A673 (cell line): Measurements from ENCODE around the gene MCUR1. TPM values are rescaled to one million over a fixed set of nuclear protein-coding genes. Genes with fewer than 3 reads are reported as not detected.

Source experiments
- BruUV-seq: library from RNA; stranded (reverse); fragments of 400-500 nt; replicated peaks from 2 replicates; lab custom pipeline; 2021; lab: Mats Ljungman, UMichigan
- CTCF ChIA-PET: fragments of 300-600 bp; sonication (Branson Sonifier 250); formaldehyde crosslinking; loops from one replicate; lab custom pipeline; 2022; ENCODE audit warnings: antibody characterized with exemption; lab: Charles Lee
- POLR2A ChIA-PET: fragments of 300-600 bp; sonication (Branson Sonifier 250); formaldehyde crosslinking; loops from one replicate; lab custom pipeline; 2022; ENCODE audit warnings: antibody characterized with exemption; ENCODE audit not compliant: low non-redundant PET; lab: Charles Lee
- DNase-seq: peaks from one replicate; pipeline ENCODE4 v3.0.0-alpha.2; 2015; ENCODE audit warnings: low spot score
- H3K27ac ChIP-seq: fragments of 200-600 bp; sonication (generic); 2 replicates; pipeline ENCODE4 v1.5.1; 2016; ENCODE audit warnings: mixed run types, low read depth, mild to moderate bottlenecking, mixed read lengths, antibody characterized with exemption, low read length; ENCODE audit not compliant: poor library complexity, severe bottlenecking
- H3K27me3 ChIP-seq: fragments of 200-600 bp; sonication (generic); replicated peaks from 2 replicates; pipeline ENCODE4 v1.6.1; 2017; ENCODE audit warnings: mixed run types, low read depth, mild to moderate bottlenecking, mixed read lengths, antibody characterized with exemption, low read length; ENCODE audit not compliant: insufficient read depth, poor library complexity
- H3K36me3 ChIP-seq: fragments of 200-600 bp; sonication (generic); 2 replicates; pipeline ENCODE4 v1.6.1; 2016; ENCODE audit warnings: mixed run types, mild to moderate bottlenecking, mixed read lengths, antibody characterized with exemption, low read length; ENCODE audit not compliant: insufficient read depth, poor library complexity, severe bottlenecking
- H3K4me1 ChIP-seq: fragments of 200-600 bp; sonication (generic); 2 replicates; pipeline ENCODE4 v1.6.1; 2017; ENCODE audit warnings: mixed run types, mild to moderate bottlenecking, mixed read lengths, antibody characterized with exemption, low read length; ENCODE audit not compliant: insufficient read depth, poor library complexity, severe bottlenecking
- H3K4me3 ChIP-seq: fragments of 200-600 bp; sonication (generic); 2 replicates; pipeline ENCODE4 v1.5.1; 2016; ENCODE audit warnings: low read depth, mixed run types, mild to moderate bottlenecking, mixed read lengths, low read length; ENCODE audit not compliant: poor library complexity, severe bottlenecking
- H3K9me3 ChIP-seq: fragments of 200-600 bp; sonication (generic); 2 replicates; pipeline ENCODE4 v1.6.1; 2016; ENCODE audit warnings: mixed run types, low read depth, mild to moderate bottlenecking, mixed read lengths, antibody characterized with exemption, low read length; ENCODE audit not compliant: poor library complexity, severe bottlenecking
- EZH2 ChIP-seq: fragments of 200-600 bp; sonication (generic); IDR thresholded peaks from 2 replicates; pipeline ENCODE4 v1.6.1; 2017; ENCODE audit warnings: borderline replicate concordance, low read depth, mild to moderate bottlenecking, mixed read lengths, antibody characterized with exemption, low read length; ENCODE audit not compliant: poor library complexity, severe bottlenecking
- intact Hi-C: fragments of 100-400 bp; cut with micrococcal nuclease; formaldehyde crosslinking; loops from one replicate; pipeline ENCODE4 v1.10.0; 2022; ENCODE audit not compliant: unreplicated experiment
- total RNA-seq: library from RNA; stranded (reverse); gene quantifications from 2 replicates; pipeline ENCODE4 v1.2.3, GENCODE V29; 2021
- TF ChIP-seq, protein P1 (sequence below): fragments of 300-800, 200-600 bp; sonication (generic); conservative IDR thresholded peaks from 2 replicates; pipeline ENCODE4 v1.5.1; 2017; ENCODE audit warnings: low read depth, mild to moderate bottlenecking, antibody characterized with exemption, low read length, moderate library complexity, mixed read lengths

MCUR1 gene
- total RNA-seq, 1 experiment from 2014 or later: 56.6 TPM

DNA sequence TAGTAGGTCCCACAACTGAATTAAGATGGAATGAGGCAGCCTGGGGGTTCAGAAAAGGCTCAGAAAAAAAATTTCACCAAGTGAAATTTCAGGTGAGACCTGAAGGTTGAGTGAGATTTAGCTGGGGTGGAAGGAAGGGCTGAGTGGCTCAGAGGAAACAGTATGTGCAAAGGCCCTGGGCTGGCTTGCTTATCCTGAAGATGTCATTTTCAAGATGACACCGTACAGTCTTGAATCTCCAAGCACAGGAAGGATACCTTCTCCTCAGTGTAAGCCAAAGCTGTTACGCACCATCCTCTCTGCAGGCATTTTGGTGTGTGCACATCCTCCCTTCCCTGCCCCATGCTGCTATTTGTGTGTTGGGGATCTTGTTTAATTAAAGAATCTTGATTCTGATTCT lies 59.7 kb downstream of the MCUR1 start:
- TF ChIP-seq, protein P1, sequence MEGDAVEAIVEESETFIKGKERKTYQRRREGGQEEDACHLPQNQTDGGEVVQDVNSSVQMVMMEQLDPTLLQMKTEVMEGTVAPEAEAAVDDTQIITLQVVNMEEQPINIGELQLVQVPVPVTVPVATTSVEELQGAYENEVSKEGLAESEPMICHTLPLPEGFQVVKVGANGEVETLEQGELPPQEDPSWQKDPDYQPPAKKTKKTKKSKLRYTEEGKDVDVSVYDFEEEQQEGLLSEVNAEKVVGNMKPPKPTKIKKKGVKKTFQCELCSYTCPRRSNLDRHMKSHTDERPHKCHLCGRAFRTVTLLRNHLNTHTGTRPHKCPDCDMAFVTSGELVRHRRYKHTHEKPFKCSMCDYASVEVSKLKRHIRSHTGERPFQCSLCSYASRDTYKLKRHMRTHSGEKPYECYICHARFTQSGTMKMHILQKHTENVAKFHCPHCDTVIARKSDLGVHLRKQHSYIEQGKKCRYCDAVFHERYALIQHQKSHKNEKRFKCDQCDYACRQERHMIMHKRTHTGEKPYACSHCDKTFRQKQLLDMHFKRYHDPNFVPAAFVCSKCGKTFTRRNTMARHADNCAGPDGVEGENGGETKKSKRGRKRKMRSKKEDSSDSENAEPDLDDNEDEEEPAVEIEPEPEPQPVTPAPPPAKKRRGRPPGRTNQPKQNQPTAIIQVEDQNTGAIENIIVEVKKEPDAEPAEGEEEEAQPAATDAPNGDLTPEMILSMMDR: no peak
- TF ChIP-seq EZH2: no peak
- no TSS peak for BruUV-seq
- CTCF ChIA-PET: no interaction called here
- H3K4me1 ChIP-seq: no peaks in the 10 kb centered on the region
- no peaks in the 10 kb centered on the region for H3K27me3 ChIP-seq
- no peak overlapping the region for H3K4me3 ChIP-seq
- no peaks in the 10 kb centered on the region for H3K9me3 ChIP-seq
- H3K27ac ChIP-seq: no peak overlapping the region
- no peaks in the 10 kb centered on the region for H3K36me3 ChIP-seq
- POLR2A ChIA-PET: no interaction called here
- DNase-seq: no peak
- intact Hi-C loops: no loop called here

GRCh38 chr6:13743736-13744127 lies 70.6 kb downstream of the MCUR1 start:
- CTCF ChIA-PET: no interaction called here

DNA sequence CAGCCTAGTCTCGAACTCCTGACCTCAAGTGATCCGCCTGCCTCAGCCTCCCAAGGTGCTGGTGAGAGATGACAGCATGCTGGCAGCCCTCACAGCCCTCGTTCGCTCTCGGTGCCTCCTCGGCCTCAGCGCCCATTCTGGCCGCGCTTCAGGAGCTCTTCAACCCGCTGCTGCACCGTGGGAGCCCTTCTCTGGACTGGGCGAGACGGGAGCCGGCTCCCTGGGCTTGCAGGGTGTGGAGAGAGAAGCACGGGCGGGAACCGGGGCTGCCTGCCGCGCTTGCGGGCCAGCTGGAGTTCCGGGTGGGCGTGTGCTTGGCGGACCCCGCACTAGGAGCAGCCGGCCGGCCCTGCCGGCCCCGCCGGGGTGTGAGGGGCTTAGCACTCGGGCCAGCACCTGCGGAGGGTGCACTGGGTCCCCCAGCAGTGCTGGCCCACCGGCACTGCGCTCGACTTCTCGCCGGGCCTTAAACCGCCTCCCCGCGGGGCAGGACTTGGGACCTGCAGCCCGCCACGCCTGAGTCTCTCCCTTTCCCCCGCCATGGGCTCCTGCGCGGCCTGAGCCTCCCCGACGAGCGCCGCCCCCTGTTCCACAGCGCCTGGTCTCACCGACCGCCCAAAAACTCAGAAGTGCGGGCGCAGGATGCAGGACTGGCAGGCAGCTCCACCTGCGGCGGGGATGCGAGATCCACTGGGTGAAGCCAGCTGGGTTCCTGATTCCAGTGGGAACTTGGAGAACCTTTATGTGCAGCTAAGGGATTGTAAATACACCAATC lies 71.2 kb downstream of the MCUR1 start:
- H3K27ac ChIP-seq: no peak overlapping the region
- ChIA-PET CTCF (no interaction called here), POLR2A (no interaction called here)

More at GRCh38 chr6:13743736-13744127, 70.6 kb downstream of the MCUR1 start:
- BruUV-seq: no TSS peak
- no peaks in the 10 kb centered on the region for H3K9me3 ChIP-seq
- no peaks in the 10 kb centered on the region for H3K4me1 ChIP-seq
- H3K27ac ChIP-seq: no peak overlapping the region
- DNase-seq: no peak
- no peaks in the 10 kb centered on the region for H3K36me3 ChIP-seq
- intact Hi-C loops: no loop called here
- POLR2A ChIA-PET: no interaction called here
- TF ChIP-seq, protein P1: no peak
- TF ChIP-seq EZH2: no peak
- no peak overlapping the region for H3K4me3 ChIP-seq
- H3K27me3 ChIP-seq: no peaks in the 10 kb centered on the region

More for the DNA sequence above, 71.2 kb downstream of the MCUR1 start:
- Histone ChIP-seq H3K36me3 (no peaks in the 10 kb centered on the region), H3K4me3 (no peak overlapping the region), H3K4me1 (no peaks in the 10 kb centered on the region), H3K27me3 (no peaks in the 10 kb centered on the region), H3K9me3 (no peaks in the 10 kb centered on the region)
- no peak for DNase-seq
- TF ChIP-seq, protein P1: no peak
- no peak for TF ChIP-seq EZH2
- intact Hi-C loops: no loop called here
- BruUV-seq: no TSS peak
